ENCODE data around the gene KRTAP4-11.
"Not testable (repeated sequence)": the region's sequence is repeated elsewhere in the genome, so short reads cannot be mapped to it uniquely, and the experiment has no call there.

The KRTAP4-11 gene

DNA sequence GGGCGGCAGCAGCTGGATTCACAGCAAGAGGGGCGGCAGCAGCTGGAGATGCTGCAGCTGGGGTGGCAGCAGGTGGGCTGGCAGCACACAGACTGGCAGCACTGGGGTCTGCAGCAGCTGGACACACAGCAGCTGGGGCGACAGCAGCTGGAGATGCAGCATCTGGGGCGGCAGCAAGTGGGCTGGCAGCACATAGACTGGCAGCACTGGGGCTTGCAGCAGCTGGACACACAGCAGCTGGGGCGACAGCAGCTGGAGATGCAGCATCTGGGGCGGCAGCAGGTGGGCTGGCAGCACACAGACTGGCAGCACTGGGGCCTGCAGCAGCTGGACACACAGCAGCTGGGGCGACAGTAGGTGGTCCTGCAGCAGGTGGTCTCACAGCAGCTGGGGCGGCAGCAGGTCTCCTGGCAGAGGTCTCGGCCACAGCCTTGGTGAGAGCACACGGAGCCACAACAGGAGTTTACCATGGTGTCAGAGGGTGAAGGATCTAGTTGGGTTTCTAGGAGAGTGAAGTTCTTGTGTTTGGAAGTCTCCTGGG lies at the start of gene KRTAP4-11:
KRTAP4-11 (minus strand) TSS at position 528 of the 541 bp plus-strand sequence; CDS start at position 470, 58 bp downstream.
- in situ Hi-C loops (cut with MboI; ENCODE audit: low sequenced_read_pairs) = not testable (repeated sequence)

DNA sequence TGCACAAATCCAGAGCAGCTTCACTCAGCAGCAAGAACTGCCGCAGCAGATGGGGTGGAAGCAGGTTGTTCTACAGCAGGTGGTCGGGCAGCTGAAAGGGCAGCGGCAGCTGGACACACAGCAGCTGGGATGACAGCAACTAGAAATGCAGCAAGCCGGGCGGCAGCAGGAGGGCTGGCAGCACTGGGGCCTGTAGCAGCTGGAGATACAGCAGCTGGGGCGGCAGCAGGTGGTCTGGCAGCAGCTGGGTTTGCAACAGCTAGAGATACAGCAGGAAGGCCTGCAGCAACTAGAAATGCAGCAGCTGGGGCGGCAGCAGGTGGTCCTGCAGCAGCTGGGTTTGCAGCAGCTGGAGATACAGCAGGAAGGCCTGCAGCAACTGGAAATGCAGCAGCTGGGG lies 49.4 kb upstream of the KRTAP4-11 start:
- in situ Hi-C loops (cut with MboI; ENCODE audit: low sequenced_read_pairs) = no loop called here

DNA sequence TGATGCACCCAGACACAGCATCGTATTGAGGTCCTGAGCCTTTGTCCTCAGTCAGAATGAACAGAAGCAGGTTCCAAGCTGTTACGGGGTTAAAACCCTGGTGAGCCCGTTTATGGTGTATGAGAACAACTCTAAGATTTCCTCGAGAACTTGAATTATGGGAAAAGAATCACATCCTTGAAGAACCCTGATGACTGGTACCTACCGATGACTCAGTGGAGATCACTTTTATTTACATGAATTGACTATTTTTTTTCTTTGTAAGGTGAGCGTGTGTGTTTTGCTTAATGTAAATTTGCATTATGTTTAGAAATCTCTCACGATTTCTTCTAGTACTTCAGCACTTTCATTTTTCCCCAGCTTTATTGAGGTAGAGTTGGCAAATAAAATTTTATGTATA lies 45.7 kb upstream of the KRTAP4-11 start:
- in situ Hi-C loops (cut with MboI; ENCODE audit: low sequenced_read_pairs) = no loop called here

- in situ Hi-C loops (cut with MboI; ENCODE audit: low sequenced_read_pairs) = no loop called here
Measured at GRCh38 chr17:41160648-41161047, 42.5 kb upstream of the KRTAP4-11 start, which contains the start of gene KRTAP4-4. KRTAP4-4 (minus strand) TSS chr17:41160748; CDS start chr17:41160691, 57 bp downstream.

- in situ Hi-C loops (cut with MboI; ENCODE audit: low sequenced_read_pairs) = not testable (repeated sequence)
Measured at GRCh38 chr17:41160190-41160589, 42.0 kb upstream of the KRTAP4-11 start.

DNA sequence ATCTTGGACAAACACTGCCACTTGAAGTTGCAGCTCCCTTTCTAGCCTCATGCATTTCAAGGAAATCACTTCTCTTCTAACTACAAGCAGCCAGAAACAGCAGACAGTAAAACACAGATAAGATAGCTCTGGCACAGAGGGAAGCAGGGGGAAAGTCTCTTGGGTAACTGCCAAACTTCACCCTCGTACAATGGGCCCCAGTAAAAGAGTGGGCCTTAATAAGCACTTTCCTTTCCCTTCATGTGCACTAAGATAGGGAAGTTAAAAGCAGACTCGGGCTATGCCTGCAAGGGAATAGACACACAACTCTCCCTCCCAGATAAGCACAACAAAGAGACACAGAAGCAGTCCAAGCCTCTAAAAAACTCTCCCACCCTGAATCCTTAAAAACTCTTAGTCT lies 35.7 kb upstream of the KRTAP4-11 start:
- in situ Hi-C loops (cut with MboI; ENCODE audit: low sequenced_read_pairs) = no loop called here

- in situ Hi-C loops (cut with MboI; ENCODE audit: low sequenced_read_pairs) = no loop called here
Measured at GRCh38 chr17:41151525-41151924, 33.4 kb upstream of the KRTAP4-11 start.

DNA sequence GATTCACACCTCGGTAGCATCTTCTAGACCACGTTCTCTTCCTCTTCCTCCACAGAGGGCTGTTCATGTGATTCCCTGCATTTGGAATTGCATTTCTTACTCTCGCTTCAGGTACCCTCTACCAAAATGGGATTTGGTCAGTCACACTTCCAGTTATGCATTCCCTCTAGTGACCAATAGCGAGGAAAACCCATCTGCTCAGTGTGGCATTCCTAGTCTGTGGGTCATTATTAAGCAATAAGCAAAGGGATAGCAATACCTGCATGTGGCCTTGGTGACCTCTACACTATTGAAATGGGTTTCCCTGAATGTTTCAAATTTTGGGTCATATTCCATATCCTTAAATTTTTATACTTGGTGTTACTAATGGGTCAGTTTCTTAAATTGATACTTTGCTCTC lies 31.9 kb upstream of the KRTAP4-11 start:
- in situ Hi-C loops (cut with MboI; ENCODE audit: low sequenced_read_pairs) = no loop called here

- in situ Hi-C loops (cut with MboI; ENCODE audit: low sequenced_read_pairs) = no loop called here
Measured at GRCh38 chr17:41149652-41149985, 31.4 kb upstream of the KRTAP4-11 start, which contains the start of gene KRTAP4-5. KRTAP4-5 (minus strand) TSS chr17:41149825; CDS start chr17:41149767, 58 bp downstream.

GRCh38 chr17:41148971-41149651 lies 30.9 kb upstream of the KRTAP4-11 start:
- in situ Hi-C loops (cut with MboI; ENCODE audit: low sequenced_read_pairs) = not testable (repeated sequence)

GRCh38 chr17:41147531-41148204 lies 29.5 kb upstream of the KRTAP4-11 start:
- in situ Hi-C loops (cut with MboI; ENCODE audit: low sequenced_read_pairs) = no loop called here

GRCh38 chr17:41145261-41145660 lies 27.1 kb upstream of the KRTAP4-11 start:
- in situ Hi-C loops (cut with MboI; ENCODE audit: low sequenced_read_pairs) = no loop called here

GRCh38 chr17:41144846-41145245 lies 26.7 kb upstream of the KRTAP4-11 start:
- in situ Hi-C loops (cut with MboI; ENCODE audit: low sequenced_read_pairs) = no loop called here

DNA sequence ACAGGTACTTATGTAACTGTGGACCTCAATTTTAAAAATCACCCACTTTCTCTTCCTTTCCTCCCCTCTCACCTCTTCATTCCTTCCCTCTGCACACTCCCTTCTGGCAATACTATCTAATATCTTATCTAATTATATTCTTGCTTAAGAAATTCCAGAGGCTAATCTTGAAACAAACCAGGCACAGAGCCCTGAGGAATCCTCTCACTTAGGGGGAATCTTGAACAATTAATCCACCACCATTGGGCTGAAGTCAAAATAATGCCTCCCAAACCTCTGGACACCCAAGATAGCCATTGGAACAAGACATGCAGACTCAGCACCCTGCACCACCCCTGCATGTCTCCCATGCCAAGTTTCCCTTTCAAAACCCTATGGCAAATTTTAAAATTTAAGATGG lies 23.2 kb upstream of the KRTAP4-11 start:
- in situ Hi-C loops (cut with MboI; ENCODE audit: low sequenced_read_pairs) = no loop called here

- in situ Hi-C loops (cut with MboI; ENCODE audit: low sequenced_read_pairs) = no loop called here
Measured at GRCh38 chr17:41140360-41141131, 22.4 kb upstream of the KRTAP4-11 start, which contains the start of gene KRTAP4-6. KRTAP4-6 (minus strand) TSS chr17:41140544; CDS start chr17:41140487, 57 bp downstream.

DNA sequence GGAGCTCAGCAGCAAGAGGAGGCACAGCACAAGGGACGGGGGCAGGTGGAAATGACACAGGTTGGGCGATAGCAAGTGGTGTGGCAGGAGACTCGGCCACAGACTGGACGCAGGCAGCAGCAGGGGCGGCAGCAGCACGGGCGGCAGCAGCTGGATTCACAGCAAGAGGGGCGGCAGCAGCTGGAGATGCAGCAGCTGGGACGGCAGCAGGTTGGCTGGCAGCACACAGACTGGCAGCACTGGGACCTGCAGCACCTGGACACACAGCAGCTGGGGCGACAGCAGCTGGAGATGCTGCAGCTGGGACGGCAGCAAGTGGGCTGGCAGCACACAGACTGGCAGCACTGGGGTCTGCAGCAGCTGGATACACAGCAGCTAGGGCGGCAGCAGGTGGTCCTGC lies 21.7 kb upstream of the KRTAP4-11 start:
- in situ Hi-C loops (cut with MboI; ENCODE audit: low sequenced_read_pairs) = not testable (repeated sequence)

GRCh38 chr17:41133880-41134735 lies 15.9 kb upstream of the KRTAP4-11 start:
- in situ Hi-C loops (cut with MboI; ENCODE audit: low sequenced_read_pairs) = no loop called here

DNA sequence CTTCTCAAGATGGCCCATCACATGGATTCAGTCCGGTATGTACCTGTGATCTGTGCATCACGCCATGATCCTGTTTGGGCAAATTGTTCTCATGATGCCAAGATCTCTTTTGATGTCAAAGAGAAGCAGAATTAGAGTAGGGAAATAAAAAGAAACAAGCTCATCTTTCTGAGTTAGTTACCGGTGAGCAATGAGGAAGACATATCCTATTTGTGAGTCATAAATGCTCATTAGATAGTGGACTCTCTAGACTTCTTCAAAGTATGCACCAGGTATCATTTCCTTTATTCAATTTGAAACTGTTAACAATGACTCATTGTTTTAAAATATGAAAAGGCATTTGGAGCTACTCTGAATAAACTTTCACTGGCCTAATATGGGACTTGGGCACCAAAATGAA lies 13.8 kb upstream of the KRTAP4-11 start:
- in situ Hi-C loops (cut with MboI; ENCODE audit: low sequenced_read_pairs) = no loop called here

GRCh38 chr17:41127371-41127770 lies 9.2 kb upstream of the KRTAP4-11 start:
- in situ Hi-C loops (cut with MboI; ENCODE audit: low sequenced_read_pairs) = no loop called here

- in situ Hi-C loops (cut with MboI; ENCODE audit: low sequenced_read_pairs) = no loop called here
Measured at GRCh38 chr17:41126412-41126811, 8.2 kb upstream of the KRTAP4-11 start.
